Left renal cortex interstitium (tissue), 4 donors: ENCODE measurements around the gene C3AR1. TPM values are rescaled to one million over a fixed set of nuclear protein-coding genes. Genes with fewer than 3 reads are reported as not detected.

Experiments
- DNase-seq, 4 donors: peaks; one replicate each; pipeline ENCODE4 v3.0.0-alpha.2; 2013; ENCODE audit warnings: low read depth in 4 of 4, low spot score in 2 of 4, missing footprints in 1 of 4
- polyA plus RNA-seq, 4 donors: library from polyadenylated mRNA; unstranded; fragments of 120-200 nt; gene quantifications; one replicate each; pipeline ENCODE4 v1.2.1, GENCODE V29; 2013; ENCODE audit not compliant: insufficient read length in 4 of 4

C3AR1 gene
- polyA plus RNA-seq, 4 donors, result 2.2 to 4.6 (median 3.2) TPM

DNA sequence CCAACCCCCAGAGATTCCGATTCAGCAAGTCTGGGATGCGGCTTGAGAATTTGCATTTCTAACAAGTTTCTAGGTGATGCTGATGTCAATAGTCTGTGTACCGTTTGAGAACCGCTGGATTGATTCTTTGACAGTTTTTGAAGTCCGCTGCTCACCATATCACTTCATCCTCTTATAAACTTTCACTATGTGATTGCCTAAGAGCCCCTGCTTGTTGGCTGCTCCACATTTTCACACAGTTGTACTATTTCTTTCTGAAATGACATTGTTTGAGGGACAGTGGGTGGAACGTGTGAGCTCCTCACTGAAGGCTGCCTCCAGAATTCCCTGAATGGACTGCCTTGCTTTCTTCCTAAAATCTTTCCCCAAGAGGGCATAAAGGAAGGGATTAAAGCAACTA is 7.7 kb downstream of the C3AR1 start:
- DNase-seq, result no peak

DNA sequence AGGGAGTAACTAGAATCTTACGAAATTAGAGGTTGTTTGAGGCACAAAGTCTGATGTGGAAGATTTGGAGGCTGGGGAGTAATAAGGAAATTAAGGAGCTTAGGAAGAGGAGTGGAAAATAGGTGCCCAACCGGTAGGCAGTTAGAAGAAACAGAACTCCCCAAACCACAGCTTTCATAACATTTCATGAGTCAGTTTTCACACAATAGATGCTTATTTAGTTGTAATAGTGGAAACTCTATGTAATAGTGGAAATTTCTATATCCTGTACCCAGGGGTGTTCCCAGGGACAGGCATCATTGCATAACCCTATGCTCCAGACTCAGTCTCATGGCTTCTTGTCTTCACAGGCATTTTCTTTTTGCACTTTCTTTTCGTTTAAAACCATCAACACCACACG is 8.3 kb downstream of the C3AR1 start:
- DNase-seq, result no peak

DNA sequence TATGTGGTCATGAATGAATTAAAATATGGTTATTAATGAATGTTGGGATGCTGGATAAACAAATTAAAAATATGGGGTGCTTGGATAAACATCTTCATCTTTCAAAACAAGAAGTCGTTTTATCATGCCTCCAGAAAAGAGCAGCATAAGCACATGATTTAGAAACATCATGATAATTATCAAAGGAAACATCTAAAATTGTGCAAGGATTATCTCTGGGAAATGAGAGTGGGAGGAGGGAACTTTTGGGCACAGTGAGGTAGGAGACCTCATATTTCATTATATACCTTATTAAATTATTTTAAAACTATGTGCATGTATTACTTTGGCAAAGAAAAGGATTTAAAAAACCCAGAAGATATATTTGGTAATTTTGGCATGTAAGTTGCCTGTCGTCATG is 8.9 kb downstream of the C3AR1 start:
- DNase-seq, result no peak

DNA sequence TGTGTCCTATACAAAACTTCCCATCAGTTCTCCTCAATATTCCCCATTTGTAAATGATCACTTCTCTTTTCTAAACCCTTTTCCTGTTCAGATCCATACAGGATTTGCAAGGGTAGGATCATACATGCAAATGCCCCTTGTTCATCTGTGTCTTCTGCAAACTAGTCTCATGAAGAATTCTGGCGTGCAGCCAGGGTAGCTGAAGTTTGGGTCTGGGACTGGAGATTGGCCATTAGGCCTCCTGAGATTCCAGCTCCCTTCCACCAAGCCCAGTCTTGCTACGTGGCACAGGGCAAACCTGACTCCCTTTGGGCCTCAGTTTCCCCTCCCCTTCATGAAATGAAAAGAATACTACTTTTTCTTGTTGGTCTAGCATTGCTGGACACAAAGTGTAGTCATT is 11.3 kb downstream of the C3AR1 start:
- DNase-seq, result no peak

DNA sequence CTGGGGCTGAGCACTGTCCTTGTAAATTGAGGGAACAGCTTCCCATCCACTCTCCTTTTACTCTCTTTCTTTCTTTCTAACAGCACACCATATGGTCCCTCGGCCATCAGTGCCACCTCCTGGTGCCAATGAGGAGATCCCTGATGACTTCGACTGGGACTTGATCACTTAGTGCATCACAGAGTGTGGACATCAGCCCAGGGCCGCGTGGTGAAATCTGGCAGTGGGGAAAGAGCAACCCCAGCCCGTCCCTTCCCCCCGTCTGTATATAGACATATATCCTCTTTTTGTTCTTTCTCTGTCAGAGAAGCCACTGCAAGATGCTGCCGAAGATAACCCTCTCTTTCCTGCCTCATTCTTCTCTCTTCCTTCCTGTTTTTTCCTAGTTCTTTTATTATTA is 13.5 kb downstream of the C3AR1 start:
- DNase-seq, result no peak

DNA sequence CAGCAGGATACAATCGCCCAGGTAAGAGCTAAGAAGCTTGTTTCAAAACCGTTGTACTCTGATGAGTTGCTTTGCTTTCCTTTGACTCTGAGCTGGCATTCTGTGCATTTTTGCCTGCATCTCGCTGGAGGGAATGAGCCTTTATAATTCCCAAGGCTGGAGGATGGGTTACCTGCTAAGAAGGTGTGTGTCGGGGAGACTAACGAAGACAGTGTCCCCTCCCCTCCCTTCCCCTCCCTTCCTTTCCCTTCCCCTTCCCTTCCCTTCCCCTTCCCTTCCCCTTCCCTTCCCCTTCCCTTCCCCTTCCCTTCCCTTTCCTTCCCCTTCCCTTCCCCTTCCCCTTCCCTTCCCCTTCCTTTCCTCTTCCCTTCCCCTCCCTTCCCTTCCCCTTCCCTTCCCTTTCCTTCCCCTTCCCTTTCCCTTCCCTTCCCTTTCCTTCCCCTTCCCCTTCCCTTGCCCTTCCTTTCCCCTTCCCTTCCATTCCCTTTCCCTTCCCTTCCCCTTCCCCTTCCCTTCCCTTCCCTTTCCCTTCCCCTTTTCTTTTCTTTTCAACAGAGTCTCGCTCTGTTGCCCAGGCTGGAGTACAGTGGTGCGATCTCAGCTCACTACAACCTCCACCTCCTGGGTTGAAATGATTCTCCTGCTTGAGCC is 15.4 kb downstream of the C3AR1 start:
- DNase-seq, result no peak

DNA sequence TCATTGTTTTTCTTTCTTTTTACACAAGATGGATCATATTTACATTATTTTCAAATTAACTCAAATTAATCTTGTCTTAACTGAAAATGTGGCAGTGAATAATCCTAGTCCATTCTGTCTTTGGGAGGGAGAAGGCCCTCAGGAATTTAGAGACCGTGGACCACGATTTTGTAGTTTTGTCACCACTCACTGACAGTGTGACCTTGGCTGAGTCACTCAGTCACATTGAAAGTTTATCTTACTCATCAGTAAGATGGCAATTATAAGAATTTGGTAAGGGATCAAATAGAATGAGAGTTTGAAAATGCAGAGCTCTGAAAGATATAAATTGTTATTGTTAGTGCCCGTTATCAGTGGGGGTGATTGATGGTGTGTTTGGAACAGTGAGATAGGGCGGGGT is 17.3 kb downstream of the C3AR1 start:
- no peak for DNase-seq

DNA sequence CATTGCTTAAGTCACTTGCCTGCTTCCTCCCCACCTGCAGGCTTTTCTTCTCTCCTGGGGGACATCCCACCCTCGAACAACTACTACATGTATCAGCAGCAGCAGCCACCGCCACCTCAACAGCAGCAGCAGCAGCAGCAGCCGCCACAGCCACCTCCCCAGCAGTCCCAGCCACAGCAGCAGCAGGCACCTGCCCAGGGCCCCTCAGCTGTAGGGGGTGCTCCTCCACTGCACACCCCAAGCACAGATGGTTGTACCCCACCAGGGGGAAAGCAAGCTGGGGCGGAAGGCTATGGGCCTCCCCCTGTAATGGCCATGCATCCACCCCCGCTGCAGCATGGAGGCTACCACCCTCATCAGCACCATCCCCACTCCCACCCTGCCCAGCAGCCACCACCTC is 18.3 kb downstream of the C3AR1 start:
- DNase-seq, result no peak

DNA sequence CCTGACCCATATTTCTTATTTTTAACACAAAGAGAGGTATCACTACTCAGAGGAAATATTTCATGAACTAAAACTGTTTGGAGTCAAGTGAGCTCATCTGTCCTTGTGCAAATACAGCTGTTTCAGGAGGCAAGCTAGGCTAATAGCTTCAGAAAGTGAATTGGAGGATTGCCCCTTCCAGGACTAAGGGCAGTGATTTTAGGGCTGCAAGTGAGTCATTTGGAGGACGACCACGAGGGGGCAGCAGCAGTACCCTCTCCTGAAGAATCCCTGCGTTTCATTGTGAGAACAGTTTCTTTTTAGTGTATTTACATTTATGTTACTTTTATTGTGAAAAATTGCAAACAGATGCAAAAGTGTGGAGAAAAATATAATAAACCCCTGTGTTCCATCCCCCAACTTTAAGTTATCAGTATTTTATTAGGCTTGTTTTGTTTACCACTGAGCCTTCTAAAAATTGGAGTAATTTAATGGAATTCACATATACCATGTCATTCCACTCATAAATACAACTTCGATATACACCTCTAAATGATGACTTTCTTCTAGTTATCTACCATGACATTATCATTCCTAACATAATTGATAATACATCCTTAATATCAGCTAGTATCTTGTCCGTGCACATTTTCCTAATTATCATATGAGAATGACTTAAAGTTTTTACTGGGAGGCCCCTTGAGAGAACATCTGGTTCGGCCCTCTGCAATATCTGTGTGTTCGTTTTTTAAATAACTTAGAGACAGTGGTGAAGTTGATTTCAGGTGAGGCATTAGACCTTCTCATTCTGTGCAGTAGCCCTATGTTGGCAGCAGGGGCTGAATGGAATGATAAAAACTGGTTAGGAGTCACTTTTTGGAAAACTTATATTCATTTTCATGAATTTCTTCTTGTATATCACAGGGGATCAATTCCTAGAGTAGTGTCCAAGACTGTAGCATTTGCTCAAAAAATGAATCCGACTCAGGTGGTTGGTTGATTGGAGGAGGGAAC is 19.9 kb downstream of the C3AR1 start:
- peak in 2 of 4 donors; percentile 53 to 68 for DNase-seq

DNA sequence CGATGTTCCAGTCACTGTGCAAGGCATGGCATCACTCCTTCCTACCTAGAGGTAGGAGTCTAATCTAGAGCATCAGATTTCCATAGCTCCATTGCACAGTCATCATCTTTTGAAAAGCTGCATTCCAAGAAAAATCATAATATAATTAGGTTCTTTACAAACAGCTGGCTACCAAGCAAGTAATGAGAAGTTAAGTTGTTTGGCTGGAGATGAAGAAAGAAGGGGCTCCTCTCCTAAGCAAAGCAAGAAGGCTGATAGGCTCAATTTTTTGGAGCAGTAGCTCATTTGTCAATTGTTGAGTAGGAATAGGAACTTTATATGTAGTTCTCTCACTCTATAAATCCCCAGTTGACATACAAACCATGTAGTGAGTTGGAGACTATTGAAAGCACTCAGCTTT is 25.4 kb downstream of the C3AR1 start:
- no peak for DNase-seq

DNA sequence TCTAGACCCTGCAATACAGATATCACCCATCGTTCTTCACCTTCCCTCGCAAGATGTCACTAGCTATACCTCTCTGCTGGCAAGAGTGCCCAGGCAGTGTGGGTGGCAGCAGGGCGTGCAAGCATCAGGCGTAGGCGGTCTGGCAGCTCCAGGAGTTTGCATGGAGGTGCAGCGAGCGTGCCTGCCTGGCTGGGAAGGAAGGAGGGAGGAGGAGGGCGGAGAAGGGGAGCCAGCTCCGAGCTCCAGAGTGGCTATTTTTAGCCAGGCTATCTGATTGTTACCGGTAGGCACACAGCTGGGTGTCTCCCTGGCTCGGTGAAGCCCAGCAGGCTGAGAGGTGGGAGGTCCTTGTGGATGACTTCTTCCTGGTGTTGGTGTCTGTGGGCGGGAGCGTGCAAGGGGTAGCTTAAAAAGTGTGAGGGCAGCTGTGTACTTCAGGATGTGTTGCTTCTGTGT is 27.5 kb downstream of the C3AR1 start:
- DNase-seq, result peak in 1 of 4 donors; percentile 48

DNA sequence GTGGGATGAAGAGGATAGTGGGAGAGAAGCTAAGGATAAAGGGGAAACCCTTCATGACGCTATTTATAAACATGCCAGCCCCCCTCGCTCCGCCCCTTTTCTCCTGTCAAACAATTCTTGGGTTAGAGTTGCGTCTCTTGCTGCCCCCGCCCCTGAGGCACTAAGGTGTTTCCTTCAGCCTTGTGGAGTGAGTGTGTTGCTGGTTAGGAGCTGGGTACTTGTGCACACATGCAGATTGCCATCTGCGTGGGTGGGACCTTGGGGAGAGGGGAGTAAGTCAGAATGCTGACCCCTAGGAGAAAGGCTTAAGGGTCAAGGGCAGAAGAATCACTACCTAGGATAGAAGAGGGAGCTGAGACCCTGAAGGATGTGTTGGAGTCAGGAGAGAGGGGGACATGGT is 28.2 kb downstream of the C3AR1 start:
- no peak for DNase-seq

DNA sequence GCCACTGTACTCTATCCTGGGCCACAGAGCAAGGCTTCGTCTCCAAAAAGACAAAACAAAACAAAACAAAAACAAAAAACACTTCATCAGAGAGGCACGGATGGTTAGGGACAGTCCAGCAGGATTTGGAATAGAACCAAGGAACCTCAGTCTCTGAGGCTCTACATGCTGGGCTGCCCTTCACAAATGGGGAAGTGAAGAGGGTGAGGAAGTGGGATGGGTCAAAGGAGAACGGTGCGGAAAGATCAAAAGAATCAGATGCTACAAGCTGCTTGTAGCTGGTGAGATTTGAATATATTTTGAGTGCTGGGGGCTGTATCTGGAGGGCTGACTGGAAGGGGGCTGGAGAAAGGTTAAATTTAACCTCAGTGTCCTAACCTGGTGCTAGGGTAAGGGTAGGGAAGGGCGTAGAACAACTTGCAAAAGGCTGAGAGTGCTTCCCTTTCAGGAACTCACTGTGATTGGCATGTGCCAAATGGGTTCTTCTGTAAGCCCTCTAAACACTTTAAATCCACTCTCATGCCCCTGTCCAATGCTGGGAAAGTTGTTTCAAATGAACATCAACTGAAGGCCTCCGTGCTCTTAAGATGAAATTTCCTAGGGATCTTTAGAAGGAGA is 29.0 kb downstream of the C3AR1 start:
- DNase-seq, result no peak

DNA sequence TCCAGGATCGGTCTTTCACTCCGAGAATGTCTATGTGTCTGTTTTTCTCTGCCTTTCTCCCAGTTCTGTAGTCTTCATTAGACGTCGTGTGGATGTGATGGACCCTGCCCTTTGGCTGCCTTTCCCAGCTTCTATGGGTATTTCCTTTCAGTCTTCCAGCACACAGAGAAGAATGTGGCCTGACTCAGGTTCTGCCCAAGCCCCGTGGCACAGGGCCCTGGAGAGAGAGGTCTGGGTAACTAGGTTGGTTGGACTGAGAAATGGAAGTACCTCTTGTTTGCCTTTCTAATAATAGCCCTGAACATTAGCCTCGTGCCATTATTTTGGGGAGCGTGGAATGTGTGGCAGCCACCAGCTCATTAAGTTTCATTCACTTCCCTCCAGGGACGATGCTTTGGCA is 29.8 kb downstream of the C3AR1 start:
- no peak for DNase-seq

DNA sequence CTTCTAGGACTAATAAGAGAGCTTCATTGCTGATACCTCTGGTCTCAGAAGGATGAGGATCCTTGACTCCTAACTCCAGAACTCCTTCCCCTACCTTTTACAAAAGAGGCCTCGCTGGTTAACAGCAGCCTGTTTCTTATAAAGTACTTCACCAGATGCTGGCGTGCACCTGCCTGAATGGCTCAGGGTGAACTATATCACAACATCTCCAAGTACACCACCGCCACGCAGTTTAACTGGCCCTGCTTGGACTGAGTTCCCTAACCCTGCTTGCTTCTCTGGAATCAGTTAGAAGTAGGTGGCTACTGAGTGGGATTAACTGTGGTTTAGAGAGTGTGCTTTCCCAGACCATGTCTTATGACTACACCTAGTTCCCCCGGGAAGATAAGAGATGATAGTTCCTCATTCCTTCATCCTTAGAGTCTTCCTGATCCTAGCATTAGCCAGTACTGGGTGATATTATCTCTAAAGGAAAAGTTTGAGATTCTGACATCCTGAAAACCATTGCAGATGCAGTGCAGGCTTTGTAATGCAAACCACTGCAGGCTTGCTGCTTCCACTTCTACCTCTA is 30.6 kb downstream of the C3AR1 start:
- DNase-seq, result no peak

DNA sequence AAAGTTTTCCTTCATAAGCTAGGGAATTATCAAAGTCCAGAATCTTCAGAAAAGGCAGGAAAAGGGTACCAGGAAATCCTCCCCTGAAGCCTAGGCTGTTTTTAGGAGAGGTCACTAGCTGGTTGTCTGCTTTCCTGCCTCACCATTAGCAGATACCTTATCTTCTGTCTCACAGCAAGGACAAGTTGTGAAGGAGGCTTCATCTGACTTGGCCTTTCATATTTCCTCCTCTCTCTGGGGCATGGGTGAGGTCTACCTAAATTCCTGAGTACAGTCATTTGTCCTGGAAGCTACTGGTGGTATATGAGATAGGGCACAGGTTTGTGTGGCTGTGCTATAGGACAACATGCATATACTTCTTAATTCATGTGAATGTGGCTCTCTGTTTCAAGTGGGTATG is 31.4 kb downstream of the C3AR1 start:
- no peak for DNase-seq

DNA sequence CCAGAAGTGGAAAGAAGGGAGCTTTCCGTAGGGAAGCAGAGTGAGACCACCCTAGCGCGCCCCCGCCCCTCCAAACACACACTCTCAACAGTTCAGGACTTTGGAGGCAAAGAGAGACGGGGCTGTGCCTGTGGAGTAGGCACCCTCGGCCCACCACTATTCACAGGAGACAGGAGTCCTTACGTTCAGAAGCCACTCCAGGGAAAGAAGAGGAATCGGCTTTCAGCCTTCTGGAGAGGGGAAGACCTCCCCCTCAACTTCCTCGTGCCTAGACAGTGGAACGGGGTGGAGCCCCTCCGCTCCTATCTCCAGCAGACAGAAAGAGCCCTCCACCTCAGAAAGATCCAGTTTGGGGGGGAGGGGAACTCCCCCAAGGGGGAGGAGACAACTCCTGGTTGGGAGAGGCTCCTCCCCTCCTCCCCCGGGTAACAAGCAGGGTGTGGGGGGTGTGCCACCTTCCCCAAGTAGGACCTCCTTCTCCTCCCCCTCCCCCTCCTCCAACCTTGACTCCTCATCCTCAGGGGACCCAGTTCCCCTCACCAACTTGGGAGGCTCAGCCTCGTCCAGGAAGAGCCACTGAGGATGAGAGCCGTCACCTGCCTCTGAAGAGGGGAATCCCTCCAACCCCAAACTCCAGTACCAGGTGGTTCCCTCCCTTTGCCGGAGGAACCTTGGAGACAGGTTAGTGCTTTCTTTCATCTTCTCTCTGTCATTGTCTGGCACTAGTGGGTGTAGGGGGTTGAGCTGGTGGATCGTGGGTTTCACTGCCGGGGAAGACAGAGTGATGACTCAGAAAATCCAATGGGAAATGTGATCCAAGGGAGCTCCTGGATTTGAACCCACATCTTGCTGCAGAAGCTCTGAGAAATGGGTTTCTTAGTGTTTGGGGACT is 32.8 kb downstream of the C3AR1 start:
- DNase-seq, result peak in 3 of 4 donors; percentile 46 to 48 (median 48)

DNA sequence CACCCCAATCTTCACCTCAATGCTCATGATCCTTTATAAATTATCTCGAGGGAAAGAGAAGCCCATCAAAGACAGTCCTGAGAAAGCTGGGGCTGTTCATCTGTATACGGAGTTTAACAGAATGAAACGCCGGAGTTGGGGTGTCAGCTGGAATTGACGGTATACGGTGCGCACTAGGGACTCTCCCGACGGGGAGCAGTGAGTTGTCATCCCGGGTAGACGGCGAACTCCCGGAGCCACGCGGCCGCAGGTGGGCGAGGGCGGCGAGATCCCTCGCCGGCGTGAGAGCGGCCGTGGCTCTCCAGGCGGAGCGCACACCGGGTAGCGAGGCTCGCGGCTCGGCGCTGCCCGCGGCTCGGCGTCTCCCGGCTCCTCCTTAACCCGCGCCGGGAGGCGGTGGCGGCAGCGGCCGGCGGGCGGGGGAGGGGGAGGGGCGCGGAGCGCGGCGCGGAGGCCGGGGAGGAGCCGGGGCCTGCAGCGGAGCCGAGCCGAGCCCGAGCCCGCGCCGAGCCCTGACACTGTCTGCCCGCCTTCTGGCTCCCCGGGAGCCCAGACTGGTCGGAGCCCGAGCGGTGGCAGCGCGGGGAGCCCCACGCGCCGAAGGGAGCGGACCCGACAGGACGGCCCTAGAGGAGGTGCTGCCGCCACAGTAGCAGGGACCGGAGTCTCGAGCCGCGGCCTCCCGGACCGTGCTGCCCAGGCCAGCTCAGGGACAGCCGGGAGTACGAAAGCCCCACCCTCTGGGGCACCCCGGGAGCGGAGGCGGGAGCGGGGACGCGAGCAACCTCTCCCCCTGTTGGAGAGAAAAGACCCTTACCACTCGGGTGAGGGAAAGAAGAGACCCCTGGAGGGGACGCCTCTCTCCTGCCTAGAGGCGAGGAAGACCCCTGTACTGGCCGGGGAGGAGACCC is 33.7 kb downstream of the C3AR1 start, which contains the start of gene FOXJ2:
Gene FOXJ2 (plus strand): TSS at position 475 of the 911 bp plus-strand sequence. CDS start 7,117 bp downstream, outside the sequence.
- DNase-seq, result peak in 2 of 4 donors; percentile 59 to 71

DNA sequence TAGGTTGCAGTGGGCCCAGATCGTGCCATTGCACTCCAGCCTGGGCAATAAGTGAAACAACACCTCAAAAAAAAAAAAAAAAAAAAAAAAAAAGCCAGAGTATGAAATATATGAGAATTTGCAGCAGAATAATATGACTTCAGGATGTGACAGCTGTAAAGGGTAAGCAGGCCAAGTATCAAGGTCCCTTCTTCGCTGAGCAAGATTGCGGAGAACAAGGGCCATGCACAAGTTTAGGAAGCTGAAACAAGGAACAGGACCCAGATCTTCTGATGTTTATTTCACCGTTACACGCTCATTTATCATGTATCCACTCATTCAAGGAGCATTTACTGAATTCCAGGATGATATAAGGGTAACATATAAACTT is 34.3 kb downstream of the C3AR1 start:
- DNase-seq, result no peak
